ENCODE measurements around the gene SMAGP. TPM values are rescaled to one million over a fixed set of nuclear protein-coding genes. Genes with fewer than 3 reads are reported as not detected.

Gene SMAGP
- total and polyA plus RNA-seq, 2 of the 4 experiments (the other 2 are of a cell fraction) = 12.2 to 42.7 TPM

GRCh38 chr12:51270951-51271518, 820 bp upstream of the SMAGP start:
- Histone ChIP-seq H3K18ac (ENCODE audit: low read depth, low read length) (peak overlapping the region; percentile 68; the same call in 1 of the 2 replicates), H2AK5ac (ENCODE audit: low read depth, low read length) (peak overlapping the region; percentile 83), H3K4ac (ENCODE audit: low read depth, low read length) (peak overlapping the region; percentile 90), H2BK15ac (ENCODE audit: low read depth, low read length) (peak overlapping the region; percentile 69), H3K9ac (ENCODE audit: low read depth, low read length) (peak overlapping the region; percentile 74), H3K9me1 (ENCODE audit: insufficient read depth, low read length) (peaks cover 13% of the 10 kb centered on the region), H2BK20ac (ENCODE audit: low read depth, low read length) (peak overlapping the region; percentile 94), H4K8ac (ENCODE audit: low read depth in 2 of 2, low read length in 2 of 2) (peak overlapping the region; percentile 70 to 92), H3K27me3 (ENCODE audit: control insufficient read depth, insufficient read depth, low read length) (no peaks in the 10 kb centered on the region), H3K36me3 (ENCODE audit: control insufficient read depth, insufficient read depth, low read length) (no peaks in the 10 kb centered on the region), H3K23ac (ENCODE audit: low read depth, low read length) (peak overlapping the region; percentile 90; the same call in 1 of the 2 replicates), H3K9me3 (ENCODE audit: control insufficient read depth, insufficient read depth, low read length) (no peaks in the 10 kb centered on the region), H2AK9ac (replicated peaks; ENCODE audit: low read depth, low read length, poor library complexity) (peak overlapping the region; percentile 95), H3K14ac (replicated peaks; ENCODE audit: low read depth, low read length) (peak overlapping the region; percentile 90), H4K5ac (ENCODE audit: low read depth, low read length) (peak overlapping the region; percentile 66), H3K4me2 (ENCODE audit: low read depth, low read length) (peak overlapping the region; percentile 86), H2BK5ac (ENCODE audit: low read depth, low read length, poor library complexity, severe bottlenecking) (peak overlapping the region; percentile 88), H4K20me1 (ENCODE audit: insufficient read depth, low read length) (no peaks in the 10 kb centered on the region), H3K56ac (ENCODE audit: extremely low read depth, insufficient read depth, low read length) (peak overlapping the region; percentile 77), H3K79me1 (ENCODE audit: low read depth in 1 of 2, low read length in 2 of 2) (peaks cover 15 to 45% of the 10 kb centered on the region in 2 experiments), H3K4me3 (ENCODE audit: insufficient read depth, low read depth, low read length) (peak overlapping the region; percentile 74), H3K4me1 (ENCODE audit: control insufficient read depth, insufficient read depth, low read length) (peaks cover 3% of the 10 kb centered on the region; the same call in 1 of the 2 replicates), H2BK120ac (ENCODE audit: low read depth, low read length) (peak overlapping the region; percentile 88), H3K27ac (ENCODE audit: insufficient read depth, low read length) (peak overlapping the region; percentile 53), H4K91ac (ENCODE audit: insufficient read depth, low read depth, low read length) (peak overlapping the region; percentile 83), H2AFZ (replicated peaks; ENCODE audit: low read length, poor library complexity) (peak overlapping the region; percentile 88)
- dilution Hi-C loops (cut with HindIII; ENCODE audit: low sequenced_read_pairs, unreplicated experiment) (no loop called here), in situ Hi-C loops (cut with MboI; ENCODE audit: low sequenced_read_pairs) (no loop called here), intact Hi-C loops (cut with micrococcal nuclease) (no loop called here)
- WGBS, 2 experiments (ENCODE audit: extremely low coverage in 2 of 2, insufficient read length in 1 of 2) = 0% methylated on average over 2 of the region's 9 CpGs; no CpG with 5 or more reads in 1 of the 2 experiments
- CTCF ChIA-PET = interaction anchor here (2.7 kb wide), 1 partner anchor 70 kb away, joined by 19 read pairs; no protein-coding TSS in a partner anchor
- POLR2A ChIA-PET (ENCODE audit: unreplicated experiment) = interaction anchor here (0.6 to 1.1 kb wide), 2 partner anchors 30 to 32 kb away, joined by 3 to 5 read pairs; partner anchors contain the start of gene DAZAP2
- no TSS peak for BruUV-seq (replicated peaks)
- DNase-seq (peak; percentile 86), ATAC-seq (ENCODE audit: low read depth) (peak; percentile 70)
- peak; percentile 44; the same call in 1 of the 2 replicates for TF ChIP-seq FOS (IDR thresholded peaks at IDR 0.05; ENCODE audit: low read depth, low read length)
- no peak for TF ChIP-seq RFX5 (IDR thresholded peaks at IDR 0.05; ENCODE audit: low read depth, low read length)
- TF ChIP-seq MXI1 (IDR thresholded peaks at IDR 0.05; ENCODE audit: borderline replicate concordance, low read depth, low read length) = peak; percentile 84
- no peak for TF ChIP-seq USF2 (IDR thresholded peaks at IDR 0.05; ENCODE audit: low read depth, low read length)

All from IMR-90 (cell line).